Tibial nerve (tissue), 4 donors: ENCODE results near the gene P3H4.

Source experiments
- EP300 ChIP-seq, 2 donors: sonication (generic); formaldehyde crosslinking; IDR thresholded peaks; one replicate each; pipeline ENCODE4 v1.6.1; 2017; ENCODE audit warnings: antibody characterized with exemption in 2 of 2, mild to moderate bottlenecking in 1 of 2
- POLR2A ChIP-seq, 2 donors: fragments of 450-650 bp; IDR thresholded peaks; one replicate each; pipeline ENCODE4 v1.6.1; 2017; ENCODE audit warnings: antibody characterized with exemption in 2 of 2, mild to moderate bottlenecking in 2 of 2, moderate library complexity in 2 of 2
- TF ChIP-seq, protein P1 (sequence below), 5 experiments: fragments of 200-600 bp in 3 of 5; fragments of 450-650 bp in 2 of 5; sonication (generic) in 3 of 5; IDR thresholded peaks; one replicate each; pipeline ENCODE4 v1.5.1; 2016 to 2019; ENCODE audit warnings: antibody characterized with exemption in 5 of 5, mild to moderate bottlenecking in 3 of 5, moderate library complexity in 2 of 5

DNA sequence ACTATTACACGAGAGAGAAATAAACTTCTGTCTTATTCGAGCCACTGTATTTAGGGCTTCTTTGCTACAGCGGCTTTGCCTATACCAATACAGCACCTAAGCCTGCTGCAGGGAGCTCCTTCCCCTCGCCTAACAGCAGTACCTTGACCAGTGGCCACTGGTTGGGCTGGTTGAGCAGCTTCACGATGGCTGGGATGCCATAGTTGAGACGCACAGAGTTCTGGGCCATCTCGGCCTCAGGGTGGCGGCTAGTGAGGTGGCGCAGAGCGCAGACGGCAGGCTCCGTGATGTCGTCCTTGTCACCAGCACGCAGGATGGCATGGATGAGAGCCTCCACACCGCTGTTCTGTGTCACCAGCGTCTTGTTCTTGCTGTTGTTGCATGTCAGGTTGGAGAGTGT, 48.9 kb downstream of the P3H4 start:
- TF ChIP-seq, protein P1, sequence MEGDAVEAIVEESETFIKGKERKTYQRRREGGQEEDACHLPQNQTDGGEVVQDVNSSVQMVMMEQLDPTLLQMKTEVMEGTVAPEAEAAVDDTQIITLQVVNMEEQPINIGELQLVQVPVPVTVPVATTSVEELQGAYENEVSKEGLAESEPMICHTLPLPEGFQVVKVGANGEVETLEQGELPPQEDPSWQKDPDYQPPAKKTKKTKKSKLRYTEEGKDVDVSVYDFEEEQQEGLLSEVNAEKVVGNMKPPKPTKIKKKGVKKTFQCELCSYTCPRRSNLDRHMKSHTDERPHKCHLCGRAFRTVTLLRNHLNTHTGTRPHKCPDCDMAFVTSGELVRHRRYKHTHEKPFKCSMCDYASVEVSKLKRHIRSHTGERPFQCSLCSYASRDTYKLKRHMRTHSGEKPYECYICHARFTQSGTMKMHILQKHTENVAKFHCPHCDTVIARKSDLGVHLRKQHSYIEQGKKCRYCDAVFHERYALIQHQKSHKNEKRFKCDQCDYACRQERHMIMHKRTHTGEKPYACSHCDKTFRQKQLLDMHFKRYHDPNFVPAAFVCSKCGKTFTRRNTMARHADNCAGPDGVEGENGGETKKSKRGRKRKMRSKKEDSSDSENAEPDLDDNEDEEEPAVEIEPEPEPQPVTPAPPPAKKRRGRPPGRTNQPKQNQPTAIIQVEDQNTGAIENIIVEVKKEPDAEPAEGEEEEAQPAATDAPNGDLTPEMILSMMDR (IDR thresholded peaks at IDR 0.05): no peak
- TF ChIP-seq EP300 (IDR thresholded peaks at IDR 0.05): no peak
- no peak for TF ChIP-seq POLR2A (IDR thresholded peaks at IDR 0.05)
